MV-4-11 (cell line): ENCODE data around the gene DNAJA2.
"Not testable (repeated sequence)": the region's sequence is repeated elsewhere in the genome, so short reads cannot be mapped to it uniquely, and the experiment has no call there.

Experiments
- DNase-seq: peaks from one replicate; lab custom pipeline; 2025; lab: John Stamatoyannopoulos, UW

DNAJA2 gene

DNA sequence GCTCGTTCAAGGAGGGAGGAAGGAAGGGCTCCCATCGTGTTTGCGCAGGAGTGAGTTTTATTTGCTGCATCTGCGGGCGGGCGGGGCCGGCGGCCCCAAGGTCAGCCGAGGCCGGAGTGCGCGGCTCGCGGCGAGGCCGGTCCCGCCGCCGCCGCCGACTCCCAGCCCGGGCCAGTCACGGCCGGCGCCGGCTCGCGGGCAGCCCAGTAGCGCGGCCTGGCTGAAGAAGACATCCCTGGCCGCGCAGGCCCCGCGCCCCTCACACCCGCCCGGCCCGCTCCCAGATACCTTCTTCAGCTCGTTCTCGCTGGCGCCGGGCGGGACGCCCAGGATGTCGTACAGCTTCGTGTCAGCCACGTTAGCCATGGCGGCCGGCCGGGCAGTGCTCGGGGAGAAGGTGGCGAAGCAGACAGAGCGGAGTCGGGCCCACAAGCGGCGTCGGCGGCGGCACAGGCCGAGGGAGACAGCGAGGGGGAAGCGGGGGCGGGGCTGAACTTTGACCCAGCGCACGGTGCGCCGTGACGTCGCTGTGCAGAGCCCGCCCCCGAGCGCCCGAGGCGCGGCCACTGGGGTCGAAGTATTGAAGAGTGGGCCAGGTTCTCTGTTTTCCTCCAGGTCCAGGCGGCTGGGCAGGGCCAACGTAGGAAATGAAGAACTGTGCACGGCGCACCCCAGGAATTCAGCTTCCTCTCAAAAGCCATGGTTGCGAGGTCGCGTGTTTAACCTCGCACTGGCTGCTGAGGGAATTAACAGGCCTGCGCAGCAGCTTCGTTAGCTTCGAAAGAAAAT, at the start of gene DNAJA2:
DNAJA2 (minus strand) TSS at position 468 of the 789 bp plus-strand sequence; CDS start at position 366, 102 bp downstream.
- DNase-seq: peak; percentile 85

DNA sequence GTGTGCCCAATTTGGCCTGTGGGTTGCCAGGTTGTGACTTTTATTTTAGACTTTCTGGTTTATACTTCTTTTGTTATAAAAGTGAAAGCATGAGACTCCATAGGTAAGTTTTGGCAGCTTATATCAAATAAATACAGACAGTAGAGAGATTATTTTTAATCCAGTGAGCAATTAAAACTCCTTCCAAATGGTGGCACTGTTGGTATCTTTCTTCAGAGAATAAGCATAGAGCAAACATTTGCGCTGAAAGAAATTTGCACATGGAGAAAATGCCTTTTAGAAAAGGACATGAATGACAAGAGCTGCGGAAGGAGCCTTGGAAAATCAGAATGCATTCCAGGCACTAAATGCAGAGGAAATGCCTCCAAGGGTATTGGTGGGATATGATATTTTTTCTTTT, 46.1 kb upstream of the DNAJA2 start:
- peak; percentile 24 for DNase-seq

DNA sequence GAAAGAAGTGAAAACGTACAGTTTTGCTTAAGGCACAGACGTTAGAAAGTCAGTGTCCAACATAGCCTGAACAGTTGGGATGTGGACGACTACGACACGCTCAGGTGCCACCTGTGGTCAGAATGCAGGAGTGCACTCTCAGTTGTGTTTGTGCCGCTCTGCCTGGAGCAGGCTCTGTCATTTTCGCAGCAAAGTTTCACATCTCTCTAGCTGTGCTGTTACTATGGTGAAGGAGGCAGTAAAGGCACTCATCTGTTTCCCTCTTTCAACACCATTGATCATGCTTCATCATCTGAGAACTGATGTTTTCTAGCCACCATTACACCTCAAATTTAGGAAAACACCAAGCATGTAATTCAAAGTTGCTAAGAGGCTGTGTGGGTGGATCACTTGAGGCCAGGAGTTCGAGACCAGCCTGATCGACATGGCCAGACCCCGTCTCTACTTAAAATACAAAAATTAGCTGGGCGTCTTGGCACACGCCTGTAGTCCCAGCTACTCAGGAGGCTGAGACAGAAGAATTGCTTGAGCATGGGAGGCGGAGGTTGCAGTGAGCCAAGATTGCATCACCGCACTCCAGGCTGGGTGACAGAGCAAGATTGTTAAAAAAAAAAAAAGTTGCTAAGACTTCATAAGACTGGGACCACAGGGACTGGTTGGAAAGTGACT, 44.9 kb upstream of the DNAJA2 start:
- DNase-seq: peak; percentile 93

DNA sequence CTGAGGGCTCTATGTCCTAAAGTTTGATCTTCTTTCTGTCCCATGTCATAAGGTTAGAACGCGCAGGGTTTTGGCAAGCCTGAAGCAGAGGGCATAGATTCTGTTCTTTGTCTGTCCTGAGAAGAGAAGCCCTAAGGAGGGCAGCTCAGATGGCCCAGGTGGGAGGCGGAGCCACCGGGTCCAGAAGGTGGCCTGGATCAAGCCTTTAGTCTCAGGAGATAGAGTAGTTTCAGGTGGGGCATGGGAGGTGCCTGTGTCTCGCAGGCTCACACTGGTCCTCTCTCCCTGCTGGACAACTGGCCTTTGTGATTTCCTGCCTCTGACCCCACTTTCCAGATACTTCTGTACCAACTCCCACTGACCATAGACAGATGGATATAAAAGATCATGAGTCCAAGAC, 44.2 kb upstream of the DNAJA2 start:
- no peak for DNase-seq

DNA sequence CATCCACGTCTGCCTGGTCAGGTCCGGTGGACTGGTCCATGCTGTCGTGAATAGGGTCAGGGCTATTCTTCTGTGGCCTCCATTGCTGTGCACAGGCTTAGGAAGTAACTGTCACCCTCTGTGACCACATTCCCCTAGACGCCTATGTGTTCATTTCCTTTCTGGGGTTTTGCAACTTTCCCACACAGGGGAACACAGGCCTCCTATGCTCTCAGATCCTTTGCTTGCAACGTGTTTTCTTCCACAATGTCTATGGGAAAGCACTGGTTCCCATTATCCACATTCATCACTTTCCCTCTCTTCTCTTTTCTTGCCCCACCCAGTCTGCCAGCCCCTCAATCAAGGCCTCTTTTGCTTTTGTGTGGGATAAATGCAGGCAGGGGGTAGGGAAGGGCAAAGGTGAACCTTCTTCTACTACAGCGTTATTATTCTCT, 43.2 kb upstream of the DNAJA2 start:
- DNase-seq: peak; percentile 92

DNA sequence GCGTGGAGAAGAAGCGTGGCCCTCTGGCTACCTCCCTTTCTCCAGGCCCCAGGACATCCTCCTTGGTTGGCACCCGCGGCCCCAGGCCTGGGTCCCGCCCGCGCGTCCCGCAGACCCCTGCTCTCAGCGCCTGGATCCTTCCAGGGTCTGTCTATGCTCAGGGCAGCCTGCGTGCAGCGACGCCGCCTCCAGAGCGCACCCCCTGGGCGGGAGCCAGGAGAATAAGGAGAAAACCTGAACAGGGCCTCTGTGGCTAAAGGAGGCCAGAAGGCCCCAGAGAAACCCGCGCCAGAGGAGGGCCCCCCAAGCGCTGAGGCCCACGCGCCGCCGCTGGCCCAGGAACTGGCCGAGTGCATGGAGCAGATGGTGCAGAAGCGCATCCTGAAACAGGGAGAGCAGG, 40.4 kb upstream of the DNAJA2 start:
- no peak for DNase-seq

DNA sequence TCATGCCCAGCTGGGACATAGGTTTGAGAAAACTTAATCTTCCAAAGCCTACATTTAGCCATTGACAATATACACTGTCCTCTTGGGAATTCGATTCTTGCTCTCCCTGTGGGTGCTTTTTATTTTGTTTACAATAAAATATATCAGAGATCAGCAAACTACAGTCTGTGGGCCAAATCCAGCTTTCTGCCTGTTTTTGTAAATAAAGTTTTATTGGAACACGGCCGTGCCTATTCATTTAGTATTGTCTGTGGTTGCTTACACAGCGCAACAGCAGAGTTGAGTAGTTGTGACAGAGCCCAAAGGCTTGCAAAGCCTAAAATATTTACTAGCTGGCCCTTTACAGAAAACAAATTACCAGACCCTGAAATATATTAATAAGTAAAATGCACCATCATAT, 39.7 kb upstream of the DNAJA2 start:
- DNase-seq: no peak

DNA sequence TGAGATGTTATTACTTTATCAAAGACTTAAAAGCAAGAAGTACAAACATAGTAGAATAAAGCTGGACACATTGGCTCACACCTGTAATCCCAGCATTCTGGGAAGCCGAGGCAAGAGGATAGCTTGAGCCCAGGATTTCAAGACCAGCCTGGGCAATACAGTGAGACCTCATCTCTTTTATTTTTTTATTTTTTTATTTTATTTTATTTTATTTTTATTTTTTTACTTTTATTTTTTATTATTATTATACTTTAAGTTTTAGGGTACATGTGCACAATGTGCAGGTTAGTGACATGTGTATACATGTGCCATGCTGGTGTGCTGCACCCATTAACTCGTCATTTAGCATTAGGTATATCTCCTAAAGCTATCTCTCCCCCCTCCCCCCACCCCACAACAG, 37.3 kb upstream of the DNAJA2 start:
- not testable (repeated sequence) for DNase-seq

DNA sequence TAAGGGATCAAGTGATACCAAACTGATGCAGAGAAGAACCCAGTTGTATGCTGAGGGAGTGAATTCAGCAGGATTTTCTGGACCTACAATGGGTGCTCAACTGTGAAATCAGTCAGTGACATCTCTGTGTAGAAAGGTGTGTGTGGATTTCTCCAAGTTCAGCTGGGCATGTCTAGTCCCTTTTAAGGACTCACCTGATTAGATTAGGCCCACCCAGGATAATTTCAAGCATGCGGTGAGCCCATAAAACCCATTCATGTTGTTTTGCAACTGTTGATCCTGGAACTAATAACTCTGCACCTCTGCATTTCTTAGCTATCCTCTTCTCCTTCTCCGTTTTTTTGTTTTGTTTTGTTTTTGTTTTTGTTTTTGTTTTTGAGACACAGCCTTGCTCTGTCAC, 35.1 kb upstream of the DNAJA2 start:
- no peak for DNase-seq

DNA sequence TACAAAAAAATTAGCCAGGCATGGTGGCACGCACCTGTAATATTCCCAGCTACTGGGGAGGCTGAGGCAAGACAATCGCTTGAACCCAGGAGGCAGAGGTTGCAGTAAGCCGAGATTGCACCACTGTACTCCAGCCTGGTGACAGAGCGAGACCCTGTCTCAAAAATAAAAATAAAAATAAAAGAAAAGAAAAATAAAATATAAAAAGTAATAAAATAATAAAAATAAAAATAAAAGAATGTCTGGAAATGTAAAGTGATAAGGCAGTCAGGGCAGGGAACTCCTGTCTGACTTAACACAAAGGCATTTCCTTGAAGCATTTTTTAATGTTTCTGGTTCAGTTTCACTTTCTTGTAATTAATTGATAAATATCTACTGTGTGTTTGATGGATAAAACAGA, 34.7 kb upstream of the DNAJA2 start:
- no peak for DNase-seq

DNA sequence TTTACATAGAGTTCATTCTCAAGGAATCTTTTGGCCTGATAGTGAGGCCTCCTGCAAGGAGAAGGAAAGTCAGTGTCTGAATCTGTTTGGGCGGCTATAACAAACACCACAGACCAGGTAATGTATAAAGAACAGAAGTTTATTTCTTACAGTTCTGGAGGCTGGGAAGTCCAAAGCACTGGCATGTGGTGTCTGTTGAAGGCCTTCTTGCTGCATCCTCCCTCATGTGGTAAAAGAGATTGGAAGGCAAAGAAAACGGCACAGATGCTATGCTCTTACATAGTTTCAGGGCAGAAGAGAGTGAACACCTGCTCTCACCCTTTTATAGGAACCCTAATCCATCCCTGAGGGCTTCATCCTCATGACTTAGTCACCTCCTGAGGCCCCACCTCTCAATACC, 31.2 kb upstream of the DNAJA2 start:
- no peak for DNase-seq

DNA sequence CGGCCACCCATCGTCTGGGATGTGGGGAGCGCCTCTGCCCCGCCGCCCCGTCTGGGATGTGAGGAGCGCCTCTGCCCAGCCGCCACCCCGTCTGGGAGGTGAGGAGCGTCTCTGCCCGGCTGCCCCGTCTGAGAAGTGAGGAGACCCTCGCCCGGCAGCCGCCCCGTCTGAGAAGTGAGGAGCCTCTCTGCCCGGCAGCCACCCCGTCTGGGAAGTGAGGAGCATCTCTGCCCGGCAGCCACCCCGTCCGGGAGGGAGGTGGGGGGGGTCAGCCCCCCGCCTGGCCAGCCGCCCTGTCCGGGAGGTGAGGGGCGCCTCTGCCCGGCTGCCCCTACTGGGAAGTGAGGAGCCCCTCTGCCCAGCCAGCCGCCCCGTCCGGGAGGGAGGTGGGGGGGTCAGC, 26.6 kb upstream of the DNAJA2 start:
- DNase-seq: not testable (repeated sequence)

DNA sequence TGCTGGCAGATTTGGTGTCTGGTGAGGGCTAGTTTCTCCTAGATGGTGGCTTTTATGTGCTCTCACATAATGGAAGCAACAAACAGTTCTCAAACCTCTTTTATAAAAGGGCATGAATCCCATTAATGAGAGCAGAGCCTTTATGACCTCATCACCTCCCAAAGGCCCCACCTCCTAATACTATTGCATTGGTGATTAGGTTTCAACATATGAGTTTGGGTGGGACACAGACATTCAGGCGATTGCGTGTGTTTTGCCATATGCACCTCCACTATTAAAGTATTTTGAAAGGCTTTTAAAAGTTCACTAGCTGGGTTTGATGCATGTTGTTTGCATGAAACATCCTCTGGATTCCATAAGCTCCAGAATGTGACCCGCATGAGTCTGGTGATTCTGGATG, 24.4 kb upstream of the DNAJA2 start:
- DNase-seq: no peak

DNA sequence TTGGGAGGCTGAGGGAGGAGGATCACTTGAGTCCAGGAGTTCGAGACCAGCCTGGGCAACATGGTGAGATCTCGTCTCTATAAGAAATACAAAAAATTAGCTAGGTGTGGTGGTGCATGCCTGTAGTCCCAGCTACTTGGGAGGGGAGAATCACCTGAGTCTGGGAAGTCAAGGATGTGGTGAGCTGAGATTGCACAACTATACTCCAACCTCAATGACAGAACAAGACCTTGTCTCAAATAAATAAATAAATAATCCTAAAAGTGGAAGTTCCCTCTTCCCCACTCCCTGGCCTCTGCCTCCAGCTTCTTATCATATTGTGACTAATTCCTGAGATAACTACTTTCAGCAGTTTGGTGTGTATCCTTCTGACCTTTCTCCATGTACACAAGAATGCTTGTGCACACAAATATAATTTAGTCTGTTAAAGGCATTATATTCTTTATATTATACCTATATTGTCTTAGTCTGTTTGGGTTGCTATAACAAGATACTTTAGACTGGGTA, 23.5 kb upstream of the DNAJA2 start:
- peak; percentile 37 for DNase-seq

DNA sequence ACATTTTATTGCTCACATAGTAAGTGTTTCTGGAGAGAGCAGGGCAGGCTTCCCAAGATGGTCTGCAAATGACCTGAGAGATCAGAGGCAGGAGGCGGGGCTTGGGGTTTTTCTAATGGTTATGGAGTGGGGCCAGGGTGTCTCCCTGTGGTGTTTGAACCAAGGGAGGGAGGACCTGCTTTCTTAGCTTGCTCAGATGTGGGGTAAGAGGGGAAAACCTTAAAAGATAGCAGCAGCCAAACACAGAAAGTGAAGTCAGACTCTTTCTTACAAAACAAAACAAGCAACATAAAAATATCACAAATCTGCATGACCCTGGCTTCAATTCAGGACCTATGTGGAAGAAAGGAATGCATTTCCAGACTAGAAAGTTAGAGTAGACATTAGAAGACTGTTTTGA, 22.9 kb upstream of the DNAJA2 start:
- DNase-seq: no peak

DNA sequence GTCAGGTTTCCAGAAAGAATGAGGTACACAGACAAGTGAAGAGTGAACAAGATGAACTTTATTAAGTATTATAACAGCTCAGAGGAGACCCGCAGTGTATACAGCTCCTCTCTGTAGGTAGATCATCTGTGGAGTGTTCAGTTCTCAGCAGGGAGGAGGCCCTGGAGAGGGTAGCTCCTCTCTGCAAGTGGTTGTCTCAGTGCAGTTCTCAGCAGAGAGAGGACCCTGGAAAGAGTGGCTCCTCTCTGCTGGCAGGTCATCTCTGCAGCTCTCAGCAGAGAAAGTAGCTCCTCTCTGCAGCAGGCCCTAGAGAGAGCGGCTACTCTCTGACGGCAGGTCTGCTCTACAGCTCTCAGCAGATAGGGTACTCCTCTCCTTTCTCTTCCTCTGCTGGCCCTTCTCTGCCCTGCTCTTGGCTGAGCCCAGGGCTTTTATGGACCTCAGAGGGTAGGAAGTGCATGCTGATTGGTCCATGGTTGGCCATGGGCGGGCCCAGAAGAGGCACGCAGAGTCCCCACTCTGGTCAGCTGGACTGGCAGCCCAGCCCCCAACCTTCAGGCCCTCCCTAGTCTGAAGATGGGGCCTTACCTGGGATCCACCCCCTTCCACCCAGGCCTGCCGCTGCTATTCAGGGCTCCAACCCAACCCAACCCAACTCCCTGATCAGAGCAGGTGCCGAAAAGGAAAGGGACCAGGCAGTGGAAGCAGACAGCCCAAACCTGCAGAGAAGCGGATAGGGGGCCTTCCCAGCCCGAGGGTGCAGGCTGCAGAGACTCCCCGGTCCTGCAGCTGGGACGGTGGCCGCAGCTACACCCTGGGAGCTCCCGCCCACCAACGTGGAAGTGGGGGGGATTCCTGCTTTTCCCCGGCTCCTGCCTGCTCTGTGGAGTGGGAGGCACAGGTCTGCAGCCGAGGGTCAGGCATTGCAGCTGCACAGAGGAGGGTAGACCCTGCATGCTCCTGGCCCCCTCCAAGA, 18.5 kb upstream of the DNAJA2 start:
- no peak for DNase-seq

DNA sequence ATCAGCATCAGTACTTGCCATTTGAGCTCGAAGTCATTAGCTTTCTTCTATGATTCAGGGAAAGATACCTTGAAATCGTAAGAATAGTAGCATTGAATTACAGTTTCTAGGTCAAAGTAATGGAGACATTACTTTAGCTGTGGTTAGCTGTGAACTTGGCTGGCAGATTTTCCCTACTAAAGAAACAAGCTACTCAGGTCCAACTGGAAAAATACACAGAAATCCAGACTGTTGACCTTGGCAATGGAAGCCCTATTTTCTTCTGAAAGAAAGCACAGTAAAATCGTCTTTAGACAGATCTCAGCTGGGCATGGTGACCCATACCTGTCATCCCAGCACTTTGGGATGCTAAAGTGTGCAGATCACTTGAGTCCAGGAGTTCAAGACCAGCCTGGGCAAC, 13.4 kb upstream of the DNAJA2 start:
- no peak for DNase-seq

DNA sequence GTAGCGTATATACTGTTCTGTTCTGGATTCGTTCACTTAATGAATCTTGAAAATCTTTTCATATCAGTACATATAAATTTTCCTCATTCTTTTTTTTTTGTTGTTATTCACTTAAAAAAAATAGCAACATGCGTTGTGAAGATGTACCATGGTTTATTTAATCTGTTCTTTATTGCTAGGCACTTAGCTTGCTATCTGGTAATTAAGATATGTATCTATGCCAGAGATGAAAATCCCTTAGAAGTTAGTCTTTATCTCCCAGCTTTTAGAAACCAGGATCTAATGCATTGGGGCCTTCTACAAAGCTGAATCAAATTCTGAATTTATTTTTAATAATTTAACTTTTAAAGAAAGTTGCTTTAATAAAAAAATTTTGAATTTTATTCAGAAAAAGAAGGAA, 13.0 kb upstream of the DNAJA2 start:
- DNase-seq: no peak

DNA sequence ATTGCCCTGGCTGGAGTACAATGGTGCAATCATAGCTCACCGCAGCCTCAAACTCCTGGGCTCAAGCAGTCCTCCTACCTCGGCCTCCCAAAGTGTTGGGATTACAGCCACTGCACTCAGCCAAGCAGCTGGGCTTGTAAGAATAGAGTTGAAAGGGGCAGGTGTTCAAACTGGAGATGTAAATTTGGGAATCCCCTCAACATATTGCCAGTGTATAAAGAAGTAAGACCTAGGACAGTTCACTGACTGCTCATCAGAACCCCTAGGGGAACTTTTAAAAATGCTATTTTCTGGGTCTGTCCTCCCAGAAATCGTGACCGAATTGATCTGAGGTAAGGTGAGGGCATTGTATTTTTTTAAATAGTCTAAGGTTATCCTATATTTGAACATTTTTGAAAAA, 8.9 kb upstream of the DNAJA2 start:
- DNase-seq: no peak

DNA sequence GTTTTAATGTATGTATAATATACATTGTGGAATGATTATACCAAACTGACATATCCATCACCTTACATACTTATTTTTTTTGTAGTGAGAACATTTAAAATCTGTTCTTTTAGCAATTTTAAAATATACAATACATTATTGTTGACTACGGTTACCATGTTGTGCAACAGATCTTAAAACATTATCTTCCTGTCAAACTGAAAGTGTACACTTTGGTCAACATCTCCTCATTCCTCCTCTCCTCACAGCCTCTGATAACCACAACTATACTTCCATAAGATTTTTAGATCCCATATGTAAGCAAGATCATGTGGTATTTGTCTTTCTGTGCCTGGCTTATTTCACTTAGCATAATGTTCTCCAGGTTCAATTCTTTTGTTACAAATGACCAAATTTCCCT, 7.5 kb upstream of the DNAJA2 start:
- DNase-seq: peak; percentile 45

DNA sequence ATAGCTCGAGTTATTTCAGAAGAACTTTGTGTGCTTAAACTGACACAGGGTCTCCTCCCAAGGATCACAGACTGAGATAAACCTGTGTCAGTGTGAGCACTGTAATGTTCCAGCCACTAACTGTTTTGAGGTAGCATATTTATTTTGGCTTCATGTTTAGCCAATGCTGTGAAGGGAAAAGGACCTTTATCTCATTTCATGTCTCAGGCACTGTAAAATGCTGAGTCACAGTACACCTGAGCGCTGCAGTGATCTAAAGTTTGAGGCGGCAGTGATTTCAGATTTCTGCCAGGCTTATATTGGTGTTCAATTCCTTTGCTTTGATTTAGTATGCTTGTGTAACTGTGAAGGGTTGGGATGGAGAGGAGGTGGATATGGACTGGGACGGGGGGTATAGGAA, 3.1 kb upstream of the DNAJA2 start:
- no peak for DNase-seq

DNA sequence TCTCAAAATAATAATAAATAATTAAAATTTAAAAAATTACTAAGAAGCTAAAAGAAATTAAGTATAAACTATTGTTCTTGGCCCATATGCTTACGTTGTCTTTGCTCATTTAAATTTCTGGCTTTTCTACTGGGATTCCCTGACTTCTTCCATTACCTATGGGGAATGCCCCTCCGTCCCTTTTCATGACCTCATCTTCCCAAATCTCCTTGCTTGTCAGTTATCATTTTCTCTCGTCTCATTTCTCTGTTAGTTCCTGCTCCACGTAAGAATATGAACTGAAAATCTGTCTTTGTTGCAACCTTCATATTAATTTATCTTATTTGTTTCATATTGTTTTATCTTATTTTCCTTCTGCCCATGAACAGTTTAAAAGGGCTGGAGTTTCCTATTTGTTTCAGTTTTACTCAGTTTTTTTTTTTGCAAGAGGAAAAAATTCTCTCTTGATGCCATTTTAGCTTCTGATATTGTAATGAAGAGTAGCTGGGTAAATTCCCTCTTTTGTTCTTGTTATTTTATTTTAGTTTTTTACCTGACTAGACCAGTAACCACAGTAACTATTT, 2.5 kb upstream of the DNAJA2 start:
- no peak for DNase-seq
